Pancreas (tissue), 10 donors: ENCODE results near the gene DLG2. TPM values are rescaled to one million over a fixed set of nuclear protein-coding genes. Genes with fewer than 3 reads are reported as not detected.

Experiments used
- ATAC-seq, 4 donors: fragments of 200-7000 bp; cut with Tn5 transposase; one replicate each; pipeline versions ENCODE4 v1.8.0 to v1.9.1; 2020; ENCODE audit warnings: mild to moderate bottlenecking in 4 of 4, moderate library complexity in 4 of 4
- DNase-seq, 6 donors: peaks; one replicate each; pipeline ENCODE4 v3.0.0-alpha.2; 2020
- FAIRE-seq: peaks from 2 replicates; lab custom pipeline; 2012; peaks lifted over from hg19 to GRCh38; lab: Jason Lieb, UNC
- H3K27ac ChIP-seq, 4 donors: fragments of 200-600 bp; sonication (generic); 1 replicate in 3 of 4; 2 replicates in 1 of 4; pipeline versions ENCODE4 v1.5.0 to v1.8.0; 2020
- H3K27me3 ChIP-seq, 4 donors: fragments of 200-600 bp; one replicate each; pipeline ENCODE4 v1.8.0; 2021
- H3K36me3 ChIP-seq, 3 donors: fragments of 200-600 bp; sonication (generic) in 1 of 3; one replicate each; pipeline versions ENCODE4 v1.5.0 to v1.8.0; 2020 to 2021
- H3K4me1 ChIP-seq, 3 donors: fragments of 200-600 bp; one replicate each; pipeline ENCODE4 v1.8.0; 2021
- H3K4me3 ChIP-seq, 4 donors: fragments of 200-600 bp; sonication (generic) in 2 of 4; one replicate each; pipeline versions ENCODE4 v1.5.0 to v1.8.0; 2020 to 2021
- H3K9me3 ChIP-seq, 4 donors: fragments of 200-600 bp; one replicate each; pipeline ENCODE4 v1.8.0; 2021
- WGBS, 2 donors: extraction: QIAGEN DNeasy Blood & Tissue Kit; methylation state at CpG; one replicate each; pipeline ENCODE4 v1.1.7; 2013; 5-methylcytosine and 5-hydroxymethylcytosine counted together
- intact Hi-C, 3 donors: fragments of 100-400 bp; cut with DNase I; formaldehyde crosslinking; loops; one replicate each; pipeline versions ENCODE4 v1.11.1 to v1.14.2; 2022
- polyA plus RNA-seq, 2 donors: library from polyadenylated mRNA; stranded (reverse); fragments of 200-250 nt; gene quantifications; one replicate each; pipeline ENCODE4 v1.2.3, GENCODE V29; 2013
- total RNA-seq, 6 donors: library from RNA; stranded (reverse); fragmentation: NEBNext Ultra II Directional in 4 of 6; extraction: Animal tissue kit (Norgen Biotek cat#: 25700) in 4 of 6; gene quantifications; one replicate each; pipeline versions ENCODE4 v1.2.1 to v1.2.4, GENCODE V29; 2021 to 2023
- TF ChIP-seq, protein P1 (sequence below), 4 donors: fragments of 200-600 bp; sonication (generic) in 3 of 4; IDR thresholded peaks; one replicate each; pipeline versions ENCODE4 v1.5.0 to v1.8.0; 2021; ENCODE audit warnings: antibody characterized with exemption in 4 of 4
- donor health status: healthy with polysubstance abuse.
- donor health status: DM: no; HTN: no; CAD: no; lungs with moderate emphysema.
- donor health status: DM: no; HTN: no; CAD: no.
- donor health status: control.
- donor health status: control.
- donor health status: Bipolar disorder and iron deficiency.
- donor health status: DM: yes; HTN: yes; CAD: no.
- donor health status: DM: no; HTN: no; CAD: no.
- donor health status: DM: no; HTN: no; CAD: no.
- donor health status: DM: yes; HTN: yes; CAD: no.

Gene DLG2
- total and polyA plus RNA-seq, 8 donors, result 1.2 to 5.4 (median 3.6) TPM

DNA sequence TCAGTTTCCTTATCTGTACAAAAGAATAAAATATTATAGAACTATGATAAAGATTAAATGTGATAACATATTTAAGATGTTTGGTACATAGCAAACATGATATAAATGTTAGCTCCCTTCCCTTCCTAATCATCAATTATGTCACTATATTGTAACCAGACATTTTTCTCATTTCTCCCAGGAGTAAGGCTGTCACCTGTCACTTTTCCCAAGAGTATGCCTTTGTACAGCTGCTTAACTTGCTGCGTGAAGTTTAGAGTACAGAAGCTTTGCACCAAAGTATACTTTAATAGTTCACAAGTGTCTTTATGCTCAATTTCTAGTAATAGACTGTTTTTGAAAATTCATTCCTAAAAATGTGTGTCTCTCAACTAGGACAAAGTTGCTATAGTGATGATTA lies 186.9 kb downstream of the DLG2 start:
- peak; percentile 74 to 91 (median 83) for ATAC-seq

DNA sequence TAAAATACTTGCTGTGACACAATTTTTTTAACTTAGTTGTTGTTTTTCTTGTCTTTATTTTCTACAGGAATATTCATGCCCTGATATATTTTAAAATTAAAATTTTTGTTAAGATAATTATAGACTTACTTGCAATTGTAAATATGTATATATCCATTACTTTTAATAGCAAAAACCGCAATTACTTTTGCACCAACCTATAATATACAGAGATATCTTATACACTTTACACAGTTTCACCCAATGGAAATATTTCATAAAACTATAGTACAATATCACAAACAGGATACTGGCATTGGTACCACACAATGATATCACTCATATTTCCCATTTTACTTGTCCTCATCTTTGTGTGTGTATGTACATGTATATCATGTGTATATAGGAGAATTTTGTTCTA lies 188.8 kb downstream of the DLG2 start:
- ATAC-seq (no peak), FAIRE-seq (no peak), DNase-seq (no peak)
- WGBS, 2 donors, result 73 to 80% methylated on average over 1 of the region's 1 CpG
- Histone ChIP-seq H3K27ac (no peak overlapping the region), H3K36me3 (no peaks in the 10 kb centered on the region), H3K4me1 (no peaks in the 10 kb centered on the region), H3K9me3 (no peaks in the 10 kb centered on the region), H3K27me3 (no peaks in the 10 kb centered on the region), H3K4me3 (no peak overlapping the region)
- TF ChIP-seq, protein P1, sequence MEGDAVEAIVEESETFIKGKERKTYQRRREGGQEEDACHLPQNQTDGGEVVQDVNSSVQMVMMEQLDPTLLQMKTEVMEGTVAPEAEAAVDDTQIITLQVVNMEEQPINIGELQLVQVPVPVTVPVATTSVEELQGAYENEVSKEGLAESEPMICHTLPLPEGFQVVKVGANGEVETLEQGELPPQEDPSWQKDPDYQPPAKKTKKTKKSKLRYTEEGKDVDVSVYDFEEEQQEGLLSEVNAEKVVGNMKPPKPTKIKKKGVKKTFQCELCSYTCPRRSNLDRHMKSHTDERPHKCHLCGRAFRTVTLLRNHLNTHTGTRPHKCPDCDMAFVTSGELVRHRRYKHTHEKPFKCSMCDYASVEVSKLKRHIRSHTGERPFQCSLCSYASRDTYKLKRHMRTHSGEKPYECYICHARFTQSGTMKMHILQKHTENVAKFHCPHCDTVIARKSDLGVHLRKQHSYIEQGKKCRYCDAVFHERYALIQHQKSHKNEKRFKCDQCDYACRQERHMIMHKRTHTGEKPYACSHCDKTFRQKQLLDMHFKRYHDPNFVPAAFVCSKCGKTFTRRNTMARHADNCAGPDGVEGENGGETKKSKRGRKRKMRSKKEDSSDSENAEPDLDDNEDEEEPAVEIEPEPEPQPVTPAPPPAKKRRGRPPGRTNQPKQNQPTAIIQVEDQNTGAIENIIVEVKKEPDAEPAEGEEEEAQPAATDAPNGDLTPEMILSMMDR (IDR thresholded peaks at IDR 0.05), result no peak
- intact Hi-C loops, result no loop called here

More for the DNA sequence above, 186.9 kb downstream of the DLG2 start:
- H3K9me3 ChIP-seq, result no peaks in the 10 kb centered on the region
- H3K4me1 ChIP-seq, result no peaks in the 10 kb centered on the region
- no peaks in the 10 kb centered on the region for H3K36me3 ChIP-seq
- TF ChIP-seq, protein P1 (IDR thresholded peaks at IDR 0.05), result no peak
- intact Hi-C loops, result no loop called here
- H3K4me3 ChIP-seq, result no peak overlapping the region
- 15 to 23% methylated on average over 1 of the region's 1 CpG for WGBS, 2 donors
- no peak for FAIRE-seq
- peak overlapping the region in 1 of 4 donors; percentile 24 for H3K27ac ChIP-seq
- DNase-seq, result peak in 1 of 6 donors; percentile 21
- no peaks in the 10 kb centered on the region for H3K27me3 ChIP-seq

DNA sequence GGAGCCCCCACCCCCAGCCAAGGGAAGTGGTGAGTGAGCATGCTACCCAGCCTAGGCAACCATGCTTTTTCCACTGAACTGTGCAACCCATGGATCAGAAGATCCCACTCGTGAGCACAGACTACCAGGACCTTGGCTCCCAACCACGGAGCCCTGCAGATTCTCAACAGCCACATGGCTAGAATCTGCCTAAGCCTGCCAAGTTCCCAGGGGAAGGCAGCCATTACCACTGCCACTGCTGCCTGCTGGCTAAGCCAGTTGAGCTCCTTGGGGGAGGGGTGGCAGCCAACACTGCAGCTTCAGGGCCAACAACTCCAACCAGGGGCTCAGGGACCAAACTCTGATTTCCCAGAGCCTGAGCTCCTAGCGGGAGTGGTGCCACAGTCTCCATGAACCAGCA lies 195.8 kb downstream of the DLG2 start:
- Histone ChIP-seq H3K4me1 (no peaks in the 10 kb centered on the region), H3K36me3 (no peaks in the 10 kb centered on the region), H3K9me3 (no peaks in the 10 kb centered on the region), H3K27me3 (no peaks in the 10 kb centered on the region), H3K27ac (no peak overlapping the region), H3K4me3 (no peak overlapping the region)
- intact Hi-C loops, result no loop called here
- ATAC-seq (no peak), FAIRE-seq (no peak), DNase-seq (peak in 1 of 6 donors; percentile 20)
- TF ChIP-seq, protein P1 (IDR thresholded peaks at IDR 0.05), result no peak
- WGBS, 2 donors, result 54 to 65% methylated on average over 3 of the region's 3 CpGs

DNA sequence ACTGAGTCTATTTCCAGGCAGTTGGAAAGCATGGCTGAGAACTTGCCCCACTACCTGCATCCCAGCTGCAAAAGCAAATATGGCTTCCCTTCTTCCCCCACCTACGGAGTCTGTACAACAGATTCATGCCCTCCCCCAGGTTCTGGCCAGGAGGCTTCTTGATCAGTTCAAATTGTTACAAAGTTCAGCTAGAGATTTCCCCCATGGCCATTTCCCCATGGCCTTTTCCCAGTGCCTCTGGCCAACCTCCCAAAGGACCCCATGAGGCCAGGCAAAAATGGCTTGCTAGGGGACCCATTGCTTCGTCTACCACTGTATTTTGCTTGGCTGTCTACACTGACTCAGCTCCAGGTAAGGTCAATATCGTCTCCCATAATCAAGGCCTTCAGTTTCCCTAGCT lies 203.3 kb downstream of the DLG2 start:
- DNase-seq (no peak), ATAC-seq (no peak), FAIRE-seq (no peak)
- Histone ChIP-seq H3K9me3 (peaks cover 0 to 3% (median 0%) of the 10 kb centered on the region in 4 donors), H3K27ac (no peak overlapping the region), H3K4me1 (no peaks in the 10 kb centered on the region), H3K36me3 (no peaks in the 10 kb centered on the region), H3K4me3 (no peak overlapping the region), H3K27me3 (no peaks in the 10 kb centered on the region)
- TF ChIP-seq, protein P1 (IDR thresholded peaks at IDR 0.05), result no peak
- 70 to 83% methylated on average over 3 of the region's 3 CpGs for WGBS, 2 donors
- intact Hi-C loops, result no loop called here

DNA sequence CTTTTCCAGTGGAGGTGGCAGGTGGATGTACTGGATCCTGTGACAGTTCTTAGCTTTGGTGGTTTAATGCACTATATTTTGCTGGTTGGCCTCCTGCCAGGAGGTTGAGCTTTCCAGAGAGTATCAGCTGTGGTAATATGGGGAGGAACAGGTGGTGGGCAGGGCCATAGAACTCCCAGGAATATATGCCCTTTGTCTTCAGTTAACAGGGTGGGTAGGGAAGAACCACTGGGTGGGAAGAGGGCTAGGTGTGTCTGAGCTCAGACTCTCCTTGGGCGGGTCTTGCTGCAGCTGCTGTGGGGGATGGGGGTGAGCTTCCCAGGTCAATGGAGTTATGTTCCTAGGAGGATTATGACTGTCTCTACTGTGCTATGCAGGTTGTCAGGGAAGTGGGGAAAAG lies 203.8 kb downstream of the DLG2 start:
- Histone ChIP-seq H3K27ac (no peak overlapping the region), H3K27me3 (no peaks in the 10 kb centered on the region), H3K4me3 (no peak overlapping the region), H3K4me1 (no peaks in the 10 kb centered on the region), H3K36me3 (no peaks in the 10 kb centered on the region), H3K9me3 (peaks cover 0 to 3% (median 0%) of the 10 kb centered on the region in 4 donors)
- TF ChIP-seq, protein P1 (IDR thresholded peaks at IDR 0.05), result no peak
- DNase-seq (peak in 1 of 6 donors; percentile 8), FAIRE-seq (no peak), ATAC-seq (no peak)
- intact Hi-C loops, result no loop called here
- WGBS, 2 donors, result 82 to 100% methylated on average over 1 of the region's 1 CpG
